Stimulated activated CD8-positive, alpha-beta memory T cell treated with anti-CD3 and anti-CD28 coated beads, Interleukin-4, amount 100 ng/mL, for 1 hour (primary cell): ENCODE measurements around the gene FAM114A1.

Source experiments
- DNase-seq, 2 donors: peaks; one replicate each; pipeline ENCODE4 v3.0.0-alpha.2; 2020; ENCODE audit warnings: low read depth in 2 of 2, low spot score in 1 of 2

Gene FAM114A1

DNA sequence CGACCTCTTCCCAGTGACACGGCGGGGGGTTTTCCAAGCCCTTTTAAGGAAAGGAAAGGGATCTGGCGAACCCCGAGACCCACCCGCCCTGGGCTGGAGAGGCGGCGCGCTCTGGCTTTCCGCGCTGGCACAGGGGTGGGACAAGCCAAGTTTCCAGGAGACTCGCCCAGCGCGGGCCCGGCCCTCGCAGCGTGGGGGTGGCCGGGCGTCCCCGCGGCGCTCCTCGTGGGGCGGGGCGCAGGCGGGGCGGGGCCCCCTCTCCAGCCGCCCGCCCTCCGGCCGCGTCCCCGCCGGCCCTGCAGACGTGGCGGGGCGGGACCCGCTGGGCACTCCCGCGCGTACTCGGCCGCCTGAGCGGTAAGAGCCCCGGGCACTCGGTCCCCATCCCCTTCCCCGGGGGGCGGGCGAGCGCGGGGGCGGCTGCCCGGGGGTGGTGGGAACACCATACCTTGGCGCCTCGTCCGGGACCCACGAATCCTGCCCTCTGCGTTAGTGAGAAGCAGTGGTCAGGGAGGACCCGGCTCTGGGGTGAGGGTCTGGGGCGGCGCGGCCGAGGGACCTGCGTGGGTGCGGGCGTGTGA is at the start of gene FAM114A1:
Gene FAM114A1 (plus strand): TSS at position 329 of the 581 bp plus-strand sequence. CDS start 10,273 bp downstream, outside the sequence.
- DNase-seq, result no peak

DNA sequence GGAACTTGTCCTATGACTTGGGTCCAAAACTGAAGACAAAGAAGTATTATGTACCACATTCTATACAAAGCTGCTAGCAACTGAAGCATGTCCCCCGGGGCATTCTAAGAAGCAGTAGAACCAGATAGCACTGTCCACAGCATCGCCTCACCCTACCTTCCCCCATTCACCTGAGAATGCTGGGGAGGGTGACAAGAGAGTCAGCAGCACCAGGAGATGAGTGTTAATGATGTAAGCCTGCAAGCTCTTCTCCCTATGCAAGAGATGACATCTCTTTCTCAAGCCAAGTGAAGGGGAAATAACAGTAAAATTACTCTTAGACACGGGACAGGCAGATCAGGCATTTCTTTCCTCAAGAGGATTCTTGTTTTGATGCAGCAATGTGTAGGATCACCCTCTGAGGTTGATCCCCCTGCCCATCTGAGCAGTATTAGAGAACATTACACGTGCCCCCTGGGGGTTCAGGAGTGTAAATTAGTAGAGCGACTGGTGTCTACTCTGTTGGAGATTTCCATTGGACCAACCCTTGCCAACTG is 49.1 kb upstream of the FAM114A1 start:
- DNase-seq, result no peak

DNA sequence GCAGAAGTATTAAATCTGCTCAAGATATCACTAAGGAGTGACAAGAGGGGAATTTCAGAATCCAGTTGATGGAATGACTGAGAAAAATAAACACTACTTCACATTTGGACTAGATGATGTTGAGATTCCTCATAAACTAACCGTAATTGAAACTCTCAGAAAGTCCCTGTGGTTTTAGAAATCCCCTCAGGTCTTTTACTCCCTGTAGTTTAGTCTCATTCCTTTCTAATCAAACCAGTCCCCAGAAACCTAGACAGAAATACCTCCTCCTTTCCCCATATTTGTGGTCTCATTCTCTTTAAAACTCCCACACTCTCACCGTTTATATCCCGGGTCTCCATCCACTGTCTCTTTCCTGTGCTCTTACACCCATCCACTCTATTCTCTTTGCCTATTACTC is 48.0 kb upstream of the FAM114A1 start:
- no peak for DNase-seq

DNA sequence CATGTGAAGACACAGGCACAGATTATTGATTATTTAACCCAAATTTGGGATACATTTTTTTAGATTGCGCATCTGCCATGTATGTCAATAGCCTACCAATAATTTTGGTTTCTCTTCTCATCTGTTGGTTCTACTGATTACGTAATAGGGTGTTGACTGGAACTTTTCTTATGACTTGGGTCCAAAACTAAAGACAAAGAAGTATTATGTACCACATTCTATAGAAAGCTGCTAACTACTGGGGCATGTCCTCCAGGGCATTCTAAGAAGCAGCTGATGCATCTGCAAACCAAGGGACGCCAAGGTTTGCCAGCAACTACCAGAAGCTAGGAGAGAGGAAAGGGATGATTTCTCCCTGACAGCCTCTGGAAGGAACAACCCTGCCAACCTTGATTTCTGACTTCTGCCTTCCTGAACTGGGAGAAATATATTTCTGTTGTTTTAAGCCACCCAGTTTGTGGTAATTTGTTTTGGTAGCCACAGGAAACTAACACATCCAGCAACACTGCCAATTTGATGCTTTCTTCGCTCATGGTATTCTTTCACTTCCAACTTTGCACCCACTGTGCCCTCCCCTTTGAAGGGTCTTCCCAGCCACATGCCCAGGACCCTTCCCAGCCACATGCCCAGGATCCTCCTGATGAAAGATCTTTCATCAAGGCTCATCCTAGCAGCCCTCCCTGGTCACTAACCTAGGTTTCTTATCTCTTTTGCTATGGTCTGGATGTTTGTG is 47.1 kb upstream of the FAM114A1 start:
- no peak for DNase-seq

DNA sequence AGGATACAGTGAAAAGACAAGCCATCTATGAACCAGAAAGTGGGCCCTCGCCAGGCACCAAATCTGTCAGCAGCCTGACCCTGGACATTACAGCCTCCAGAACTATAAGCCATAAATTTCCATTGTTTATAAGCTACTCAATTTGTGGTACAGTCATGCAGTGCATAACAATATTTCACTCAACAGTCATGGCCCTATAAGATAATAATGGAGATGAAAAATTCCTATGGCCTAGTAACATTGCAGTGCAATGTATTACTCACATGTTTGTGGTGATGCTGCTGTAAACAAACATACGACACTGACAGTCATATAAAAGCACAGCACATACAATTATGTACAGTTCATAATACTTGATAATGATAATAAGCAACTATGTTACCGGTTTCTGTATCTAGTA is 45.9 kb upstream of the FAM114A1 start:
- DNase-seq, result no peak

DNA sequence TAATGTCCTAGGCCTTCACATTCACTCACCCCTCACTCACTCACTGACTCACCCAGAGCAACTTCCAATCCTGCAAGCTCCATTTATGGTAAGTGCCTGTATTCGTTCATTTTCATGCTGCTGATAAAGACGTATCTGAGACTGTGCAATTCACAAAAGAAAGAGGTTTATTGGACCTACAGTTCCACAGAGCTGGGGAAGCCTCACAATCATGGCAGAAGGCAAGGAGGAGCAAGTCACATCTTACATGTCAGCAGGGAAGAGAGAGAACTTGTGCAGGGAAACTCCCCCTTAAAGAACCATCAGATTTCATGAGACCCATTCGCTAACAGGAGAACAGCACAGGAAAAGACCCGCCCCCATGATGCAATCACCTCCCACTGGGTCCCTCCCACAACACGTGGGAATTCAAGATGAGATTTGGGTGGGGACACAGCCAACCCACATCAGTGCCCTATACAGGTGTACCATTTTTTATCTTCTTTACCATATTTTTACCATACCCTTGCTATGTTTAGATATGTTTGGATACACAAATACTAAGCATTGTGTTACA is 44.8 kb upstream of the FAM114A1 start:
- DNase-seq, result no peak

DNA sequence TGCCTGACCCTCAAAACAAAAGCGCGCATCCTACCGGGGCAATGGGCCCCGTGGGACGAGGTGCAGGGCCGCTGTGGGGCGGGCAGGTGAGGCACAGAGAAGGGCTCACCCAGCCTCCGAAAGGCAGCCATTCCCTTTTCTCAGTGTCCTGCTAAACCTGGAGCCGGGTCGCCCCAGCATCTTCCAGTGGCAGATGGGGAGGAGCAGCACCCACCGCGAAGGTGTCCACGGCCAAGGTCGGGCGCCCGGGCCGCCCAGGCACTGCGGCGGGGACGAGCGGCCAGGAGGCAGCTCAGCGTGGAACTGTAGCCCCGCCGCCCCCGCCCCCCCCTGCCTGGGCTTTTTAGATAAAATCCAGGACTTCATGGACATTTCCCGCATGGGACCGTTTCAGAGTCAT is 43.8 kb upstream of the FAM114A1 start:
- DNase-seq, result no peak

DNA sequence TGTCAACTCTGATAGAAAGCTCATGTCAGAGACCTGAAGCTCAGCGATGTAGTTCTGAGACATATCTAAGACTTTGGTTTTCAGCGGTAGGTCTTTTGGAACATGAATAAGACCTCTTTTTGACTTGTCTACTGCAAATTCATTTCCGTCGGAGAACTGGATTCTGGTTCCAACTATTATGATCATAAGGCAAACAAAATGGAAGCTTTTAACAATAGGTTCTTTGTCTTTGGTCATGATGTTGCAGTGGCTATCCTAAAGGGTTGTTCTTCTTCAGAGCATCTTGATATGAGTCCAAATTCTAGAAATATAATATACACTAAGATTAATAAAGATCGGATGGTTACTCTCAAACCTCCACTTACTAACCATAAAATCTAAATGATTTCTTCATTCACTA is 38.4 kb upstream of the FAM114A1 start:
- DNase-seq, result no peak

DNA sequence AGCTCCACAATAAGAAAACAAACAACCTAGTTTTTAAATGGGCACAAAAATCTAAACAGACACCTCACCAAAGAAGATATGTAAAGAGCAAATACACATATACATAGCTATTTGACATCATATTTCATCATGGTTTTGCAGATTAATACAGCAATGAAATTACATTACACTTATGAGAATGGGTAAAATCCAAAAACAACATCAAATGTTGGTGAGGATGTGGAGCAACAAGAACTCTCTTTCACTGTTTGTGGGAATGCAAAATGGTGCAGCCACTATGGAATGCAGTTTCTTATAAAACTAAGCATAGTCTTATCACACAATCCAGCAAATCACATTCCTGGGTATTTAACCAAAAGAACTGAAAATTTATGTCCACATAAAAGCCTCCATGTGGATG is 36.0 kb upstream of the FAM114A1 start:
- DNase-seq, result no peak

DNA sequence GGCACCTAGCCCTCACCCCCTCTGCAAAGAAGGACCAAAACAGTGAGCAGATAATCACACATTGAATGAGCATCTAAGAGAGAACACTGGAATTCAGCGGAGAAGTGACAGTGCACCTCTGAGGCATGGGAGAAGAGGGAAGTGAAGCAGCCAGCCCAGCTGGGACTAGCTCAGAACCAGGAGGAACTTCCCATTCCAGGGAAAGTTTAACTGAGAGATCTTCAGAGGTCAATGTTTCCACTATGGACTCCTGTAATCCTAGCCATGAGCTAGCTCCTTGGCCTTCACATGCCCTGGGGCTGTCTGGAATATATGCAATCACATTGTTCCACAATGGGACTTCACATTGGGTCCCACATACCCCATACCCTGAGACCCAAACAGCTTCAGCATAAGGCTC is 35.4 kb upstream of the FAM114A1 start:
- no peak for DNase-seq

DNA sequence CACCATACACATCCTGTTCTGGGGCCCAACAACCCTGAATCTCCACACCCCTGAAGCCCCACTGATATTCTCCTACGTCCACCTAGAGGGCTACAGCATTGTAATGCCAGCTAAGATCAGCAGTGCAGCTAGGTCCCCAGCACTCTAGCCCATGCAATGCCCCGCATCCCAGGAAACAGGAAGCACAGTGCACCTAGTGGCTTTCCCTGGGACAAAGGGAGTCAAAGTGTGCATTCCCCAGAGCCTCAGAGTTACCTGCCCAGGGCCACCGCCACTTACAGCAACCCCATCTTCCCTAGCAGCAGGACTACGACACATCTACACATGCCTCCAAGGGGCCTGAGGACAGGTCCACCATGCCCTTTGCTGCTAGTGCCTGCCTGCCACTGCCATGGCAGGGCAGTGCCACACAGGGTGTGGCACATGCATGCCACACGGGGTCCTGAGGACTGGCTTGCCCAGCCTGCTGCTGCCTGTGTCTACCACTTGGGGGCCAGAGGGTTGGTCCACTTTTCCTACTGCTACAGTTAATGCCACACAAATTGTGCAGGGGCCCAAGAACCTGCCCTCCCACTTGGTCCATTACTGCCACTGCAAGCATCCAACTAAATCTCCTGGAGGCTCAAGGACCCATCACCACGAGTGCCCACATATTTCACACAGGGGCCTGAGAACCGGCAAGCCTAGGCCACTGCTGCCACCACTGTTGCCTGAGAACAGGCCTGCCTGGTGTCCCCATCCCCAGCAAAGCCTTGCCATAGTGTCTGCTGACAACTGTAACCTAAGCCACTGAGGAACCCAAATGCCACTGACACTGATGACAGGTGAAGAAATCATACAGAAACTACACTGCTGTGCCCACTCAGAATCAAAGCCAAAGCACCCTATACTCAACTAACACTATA is 34.7 kb upstream of the FAM114A1 start:
- DNase-seq, result no peak

DNA sequence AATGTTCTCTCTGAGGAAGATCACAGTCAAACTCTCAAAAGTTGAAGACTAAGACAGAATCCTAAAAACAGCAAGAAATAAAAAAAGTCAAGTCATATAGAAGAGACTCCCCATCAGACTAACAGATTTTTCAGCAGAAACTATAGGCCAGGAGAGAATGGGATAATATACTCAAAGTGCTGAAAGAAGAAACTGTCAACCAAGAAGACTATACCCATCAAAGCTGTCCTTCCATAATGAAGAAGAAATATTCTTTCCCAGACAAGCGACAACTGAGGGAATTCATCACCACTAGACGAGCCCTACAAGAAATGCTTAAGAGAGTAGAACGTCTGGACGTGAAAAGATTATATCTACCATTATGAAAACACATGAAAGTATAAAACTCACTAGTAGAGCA is 33.0 kb upstream of the FAM114A1 start:
- no peak for DNase-seq

DNA sequence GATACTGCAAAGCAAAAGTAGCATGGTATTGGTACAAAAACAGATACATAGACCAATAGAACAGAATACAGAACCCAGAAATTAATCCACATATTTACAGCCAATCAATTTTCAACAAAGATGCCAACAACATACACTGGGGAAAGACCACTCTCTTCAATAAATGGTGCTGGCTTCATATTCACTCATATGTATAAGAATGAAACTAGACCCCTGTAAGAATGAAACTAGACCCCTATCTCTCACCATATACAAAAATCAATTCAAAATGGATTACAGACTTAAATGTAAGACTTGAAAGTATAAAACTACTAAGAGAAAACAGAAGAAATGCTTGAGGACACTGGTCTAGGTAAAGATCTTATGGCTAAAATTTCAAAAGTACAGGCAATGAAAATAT is 30.3 kb upstream of the FAM114A1 start:
- DNase-seq, result no peak

DNA sequence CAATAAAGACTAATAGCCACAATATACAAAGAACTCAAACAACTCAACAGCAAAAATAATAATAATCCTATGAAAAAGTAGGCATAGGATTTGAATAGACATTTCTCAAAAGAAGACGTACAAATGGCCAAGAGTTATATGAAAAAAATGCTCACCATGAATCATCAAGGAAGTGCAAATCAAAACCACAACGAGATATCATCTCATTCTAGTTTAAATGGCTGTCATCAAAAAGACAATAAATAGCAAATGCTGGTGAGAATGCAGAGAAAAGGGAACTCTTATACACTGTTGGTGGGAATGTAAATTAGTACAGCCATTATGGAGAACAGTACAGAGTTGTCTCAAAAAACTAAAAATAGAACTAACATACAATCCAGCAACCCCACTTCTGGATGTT is 29.8 kb upstream of the FAM114A1 start:
- DNase-seq, result no peak

DNA sequence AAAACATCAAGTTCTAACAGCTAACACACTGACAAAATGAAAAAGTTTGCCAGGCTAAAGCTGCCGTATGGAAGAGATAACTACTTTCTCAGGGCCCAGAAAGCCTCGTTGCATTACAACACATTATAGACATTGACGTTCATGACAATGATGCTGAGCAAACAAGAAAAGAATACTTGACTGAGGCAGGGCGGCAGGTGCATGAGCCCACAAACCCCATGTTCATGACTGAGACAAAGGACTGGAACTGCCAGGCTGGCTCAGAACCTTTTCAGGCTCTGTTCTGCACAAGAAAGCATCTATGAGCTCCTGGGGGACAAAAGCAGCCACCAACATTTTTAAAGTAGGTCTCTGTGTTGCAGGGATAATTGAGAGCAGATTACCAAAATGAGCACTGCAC is 24.6 kb upstream of the FAM114A1 start:
- no peak for DNase-seq

DNA sequence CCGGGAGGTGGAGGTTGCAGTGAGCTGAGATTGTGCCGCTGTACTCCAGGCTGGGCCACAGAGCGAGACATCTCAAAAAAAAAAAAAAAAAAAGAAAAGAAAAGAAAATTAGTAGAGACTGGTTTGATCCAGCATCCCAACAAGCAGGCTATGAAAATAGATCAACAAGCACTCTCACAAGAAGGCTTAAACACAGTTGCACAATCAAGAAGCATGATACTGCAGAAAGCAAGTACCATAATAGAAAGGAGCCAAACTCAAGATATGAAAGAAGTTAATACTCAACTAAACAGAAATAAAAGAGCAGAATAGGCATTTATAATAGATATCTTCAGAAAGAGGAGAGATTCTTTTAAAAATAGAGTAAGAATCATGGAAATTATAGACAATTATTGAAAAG is 21.6 kb upstream of the FAM114A1 start:
- DNase-seq, result no peak

DNA sequence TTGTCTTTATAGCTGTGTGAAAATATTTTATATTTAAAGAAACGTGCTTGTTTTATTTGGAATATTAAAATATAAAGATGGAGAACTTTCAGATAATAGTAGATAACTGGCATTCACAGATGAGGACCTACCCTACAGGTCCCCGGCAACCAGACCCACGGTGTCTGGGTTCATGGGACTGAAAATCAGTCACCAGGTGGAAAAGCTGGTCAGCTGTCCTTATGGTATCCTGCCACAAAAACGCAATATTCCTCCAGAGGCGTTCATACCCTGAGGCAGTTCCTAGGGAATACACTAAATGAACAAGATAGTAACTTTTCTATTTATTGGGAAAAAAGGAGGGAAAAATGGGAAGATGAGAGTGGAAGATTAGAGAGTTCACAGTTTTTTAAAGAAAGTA is 12.1 kb upstream of the FAM114A1 start:
- no peak for DNase-seq

DNA sequence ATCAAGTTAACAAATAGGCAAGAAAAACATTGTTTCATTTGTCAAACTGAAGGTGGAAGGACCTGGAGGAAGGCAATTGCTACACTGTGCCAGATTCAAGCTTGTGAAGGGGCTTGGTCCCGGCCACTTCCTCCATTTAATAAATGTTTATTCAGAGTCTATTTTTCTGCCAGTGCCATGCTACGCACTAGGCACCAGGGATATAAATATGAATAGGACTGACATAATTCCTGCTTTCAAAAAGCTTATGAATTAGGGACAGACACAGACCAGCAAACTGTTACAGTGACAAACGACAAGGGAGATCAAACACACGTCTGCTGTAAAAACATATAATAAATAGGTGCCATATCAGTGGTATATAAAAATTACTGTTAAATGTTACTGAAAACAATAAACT is 11.6 kb upstream of the FAM114A1 start:
- no peak for DNase-seq

DNA sequence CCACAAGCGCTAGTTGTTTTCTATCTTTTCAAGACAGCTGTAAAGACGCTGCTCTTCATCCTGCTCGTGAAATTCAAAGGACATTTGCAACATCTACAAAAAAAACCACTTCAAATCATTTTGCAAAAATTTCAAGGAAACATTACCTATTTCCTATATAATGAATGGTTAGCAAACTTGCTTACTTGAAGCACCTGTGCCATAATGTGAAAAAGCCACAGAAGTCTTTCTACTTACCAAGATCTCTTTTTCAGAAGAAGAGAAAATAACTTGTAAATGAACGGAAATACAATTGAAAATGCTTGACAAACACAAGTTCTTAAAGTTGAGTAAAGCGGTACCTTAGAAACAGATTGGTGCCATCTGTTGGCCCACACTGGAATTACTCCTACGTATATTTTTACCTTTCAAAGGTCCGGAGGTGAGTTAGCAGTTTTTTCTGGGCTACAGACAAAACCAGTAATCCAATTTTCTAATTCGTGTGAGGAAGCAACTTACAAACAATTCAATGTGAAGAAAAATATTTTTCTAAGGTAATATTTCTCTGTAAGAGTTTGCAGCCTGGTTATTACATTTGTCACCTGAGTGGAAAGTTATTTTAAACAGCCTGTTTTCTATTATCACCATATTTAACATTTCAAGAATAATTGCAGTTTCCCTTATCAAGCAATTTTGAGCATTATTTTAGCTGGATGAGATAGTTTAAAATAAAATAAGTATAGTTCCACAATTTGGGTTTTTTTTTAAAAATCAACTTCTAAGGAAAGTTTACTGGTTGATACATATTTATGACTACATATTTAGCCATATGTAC is 10.9 kb upstream of the FAM114A1 start, which contains the start of gene TLR6:
Gene TLR6 (minus strand): TSS at position 294 of the 814 bp plus-strand sequence. CDS start 27,344 bp downstream, outside the sequence.
- DNase-seq, result peak in 1 of 2 donors; percentile 40

DNA sequence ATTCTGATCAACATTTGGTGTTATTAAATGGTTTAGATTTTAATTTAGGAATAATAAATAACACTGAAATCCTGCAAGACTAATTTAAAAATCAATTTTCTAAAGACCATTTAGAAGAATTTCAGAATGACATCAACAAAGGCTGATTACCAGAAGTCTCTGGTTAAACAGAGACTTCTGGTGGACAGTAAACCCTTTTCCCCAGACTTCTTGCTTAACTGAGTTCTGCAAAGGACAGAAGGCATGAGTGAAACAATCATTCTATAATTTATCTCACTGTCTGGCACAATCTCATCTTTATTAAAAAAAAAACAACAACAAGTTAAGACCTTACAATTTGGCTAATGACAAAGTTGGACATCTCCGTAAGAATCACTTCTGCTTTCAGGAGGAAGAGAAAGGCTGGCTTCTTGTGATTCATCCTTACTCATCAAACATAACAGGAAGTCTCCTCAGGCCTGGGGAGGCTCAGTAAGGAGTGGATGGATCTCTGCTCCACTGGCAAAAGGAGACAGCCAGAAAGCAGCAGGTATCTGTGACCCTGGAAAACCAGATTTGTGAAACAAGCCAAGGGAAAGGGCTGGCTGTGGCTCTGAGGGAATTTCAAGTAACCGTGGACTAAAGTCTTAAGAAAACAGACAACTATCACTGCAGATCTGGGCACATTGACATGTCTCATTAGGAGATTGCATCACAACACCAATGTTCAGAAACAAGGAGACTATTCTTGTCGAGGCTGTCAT is 10.1 kb upstream of the FAM114A1 start:
- no peak for DNase-seq
